ENCODE results near the gene PTGDS.

PTGDS gene

DNA sequence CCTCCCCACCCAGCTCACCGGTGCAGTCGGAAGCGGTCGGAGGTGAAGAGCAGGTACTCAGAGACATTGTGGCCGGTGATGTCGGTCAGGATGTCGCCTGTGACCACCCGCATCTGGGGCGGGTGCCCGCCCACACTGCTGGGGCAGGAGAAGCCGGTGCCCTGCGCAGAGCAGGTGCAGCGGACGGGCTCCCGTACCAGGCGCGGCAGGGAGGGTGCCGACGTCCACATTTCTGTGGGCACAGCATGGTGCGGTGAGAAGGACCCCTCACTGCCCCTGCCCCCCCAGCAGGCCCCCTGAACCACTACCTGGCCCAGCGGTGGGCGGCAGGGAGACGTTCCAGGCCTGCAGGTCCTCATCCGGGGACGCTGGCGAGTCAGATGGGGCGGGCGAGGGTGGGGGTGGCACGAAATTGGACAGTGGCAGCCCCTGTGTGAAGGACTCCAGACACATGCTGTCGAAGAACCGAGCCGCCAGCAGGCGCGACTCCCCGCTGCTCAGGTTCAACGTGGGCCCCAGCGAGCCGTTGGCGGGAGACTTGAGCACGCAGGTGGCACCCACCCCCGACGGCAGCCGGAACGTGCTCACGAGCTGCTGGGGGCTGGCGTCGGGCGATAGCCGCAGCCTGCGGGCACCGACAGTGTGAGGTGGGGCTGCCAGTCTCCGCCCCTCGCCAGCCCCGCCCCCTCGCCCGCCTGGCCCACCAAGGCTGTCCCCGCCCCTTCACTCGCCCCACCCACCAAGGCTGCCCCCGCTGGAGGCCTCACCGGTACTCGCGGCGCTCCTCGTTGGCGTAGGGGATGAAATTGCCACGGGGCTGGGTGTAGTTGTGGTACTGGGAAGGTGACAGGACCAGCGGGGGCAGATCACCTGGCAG is 35.6 kb downstream of the PTGDS start:
- TF ChIP-seq POLR2A (IDR thresholded peaks at IDR 0.05; ENCODE audit: low read depth, low read length) (no peak), SPI1 (IDR thresholded peaks at IDR 0.05; ENCODE audit: low read depth, low read length) (no peak), POLR2AphosphoS5 (IDR thresholded peaks at IDR 0.05; ENCODE audit: low read depth, low read length) (no peak), POU2F2 (IDR thresholded peaks at IDR 0.05; ENCODE audit: low read depth, low read length) (no peak), PAX5 (IDR thresholded peaks at IDR 0.05; ENCODE audit: insufficient read depth, low read length, severe bottlenecking) (no peak), TAF1 (IDR thresholded peaks at IDR 0.05; ENCODE audit: low read depth, low read length) (no peak)
- no peak for DNase-seq (ENCODE audit: insufficient read length, low spot score)
- no peak for FAIRE-seq

- TF ChIP-seq POU2F2 (IDR thresholded peaks at IDR 0.05; ENCODE audit: low read depth, low read length) (no peak), PAX5 (IDR thresholded peaks at IDR 0.05; ENCODE audit: insufficient read depth, low read length, severe bottlenecking) (no peak), SPI1 (IDR thresholded peaks at IDR 0.05; ENCODE audit: low read depth, low read length) (no peak), POLR2AphosphoS5 (IDR thresholded peaks at IDR 0.05; ENCODE audit: low read depth, low read length) (no peak), POLR2A (IDR thresholded peaks at IDR 0.05; ENCODE audit: low read depth, low read length) (no peak), TAF1 (IDR thresholded peaks at IDR 0.05; ENCODE audit: low read depth, low read length) (no peak)
- FAIRE-seq (no peak), DNase-seq (ENCODE audit: insufficient read length, low spot score) (no peak)
These were observed 36.3 kb downstream of the PTGDS start for GRCh38 chr9:137013571-137013940.

GRCh38 chr9:137014166-137014565 is 36.9 kb downstream of the PTGDS start:
- TF ChIP-seq POLR2AphosphoS5 (IDR thresholded peaks at IDR 0.05; ENCODE audit: low read depth, low read length) (no peak), POU2F2 (IDR thresholded peaks at IDR 0.05; ENCODE audit: low read depth, low read length) (no peak)
- FAIRE-seq: no peak
- no peak for DNase-seq (ENCODE audit: insufficient read length, low spot score)

GRCh38 chr9:137014776-137015539 is 37.7 kb downstream of the PTGDS start:
- no peak for TF ChIP-seq SPI1 (IDR thresholded peaks at IDR 0.05; ENCODE audit: low read depth, low read length)
- TF ChIP-seq POLR2AphosphoS5 (IDR thresholded peaks at IDR 0.05; ENCODE audit: low read depth, low read length): no peak
- TF ChIP-seq POU2F2 (IDR thresholded peaks at IDR 0.05; ENCODE audit: low read depth, low read length): no peak
- no peak for TF ChIP-seq POLR2A (IDR thresholded peaks at IDR 0.05; ENCODE audit: low read depth, low read length)
- no peak for TF ChIP-seq PAX5 (IDR thresholded peaks at IDR 0.05; ENCODE audit: insufficient read depth, low read length, severe bottlenecking)
- no peak for TF ChIP-seq TAF1 (IDR thresholded peaks at IDR 0.05; ENCODE audit: low read depth, low read length)
- no peak for FAIRE-seq
- DNase-seq (ENCODE audit: insufficient read length, low spot score): no peak

GRCh38 chr9:137015540-137015930 is 38.2 kb downstream of the PTGDS start:
- DNase-seq (ENCODE audit: insufficient read length, low spot score): no peak
- no peak for TF ChIP-seq SPI1 (IDR thresholded peaks at IDR 0.05; ENCODE audit: low read depth, low read length)
- TF ChIP-seq PAX5 (IDR thresholded peaks at IDR 0.05; ENCODE audit: insufficient read depth, low read length, severe bottlenecking): no peak
- no peak for TF ChIP-seq POLR2A (IDR thresholded peaks at IDR 0.05; ENCODE audit: low read depth, low read length)
- no peak for TF ChIP-seq TAF1 (IDR thresholded peaks at IDR 0.05; ENCODE audit: low read depth, low read length)
- TF ChIP-seq POLR2AphosphoS5 (IDR thresholded peaks at IDR 0.05; ENCODE audit: low read depth, low read length): no peak
- TF ChIP-seq POU2F2 (IDR thresholded peaks at IDR 0.05; ENCODE audit: low read depth, low read length): no peak
- FAIRE-seq: no peak

GRCh38 chr9:137015976-137016375 is 38.7 kb downstream of the PTGDS start:
- DNase-seq (ENCODE audit: insufficient read length, low spot score) (no peak), FAIRE-seq (no peak)
- TF ChIP-seq POLR2AphosphoS5 (IDR thresholded peaks at IDR 0.05; ENCODE audit: low read depth, low read length) (no peak), POLR2A (IDR thresholded peaks at IDR 0.05; ENCODE audit: low read depth, low read length) (no peak), SPI1 (IDR thresholded peaks at IDR 0.05; ENCODE audit: low read depth, low read length) (no peak), POU2F2 (IDR thresholded peaks at IDR 0.05; ENCODE audit: low read depth, low read length) (no peak), TAF1 (IDR thresholded peaks at IDR 0.05; ENCODE audit: low read depth, low read length) (no peak), PAX5 (IDR thresholded peaks at IDR 0.05; ENCODE audit: insufficient read depth, low read length, severe bottlenecking) (no peak)

- FAIRE-seq: no peak
These were observed 39.1 kb downstream of the PTGDS start for GRCh38 chr9:137016436-137016835.

DNA sequence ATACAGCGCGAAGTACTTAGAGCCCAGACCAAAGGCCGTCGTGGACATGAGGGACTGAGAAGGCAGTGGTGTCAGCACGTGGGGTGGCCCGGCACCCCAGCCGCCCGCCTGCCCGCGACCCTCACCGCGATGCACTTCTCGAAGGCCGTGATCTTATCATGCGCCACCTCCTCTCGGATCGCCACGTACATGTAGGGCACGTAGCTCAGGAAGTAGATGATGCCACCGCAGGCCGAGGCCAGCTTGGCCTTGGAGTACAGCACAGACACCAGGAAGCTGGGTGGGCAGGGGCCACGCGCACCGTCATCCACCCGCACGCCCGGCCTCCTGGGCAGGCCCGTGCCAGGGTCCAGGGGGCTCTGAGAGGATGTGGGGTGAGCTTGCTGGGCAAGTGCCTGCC is 39.8 kb downstream of the PTGDS start:
- TF ChIP-seq TAF1 (IDR thresholded peaks at IDR 0.05; ENCODE audit: low read depth, low read length) (no peak), SPI1 (IDR thresholded peaks at IDR 0.05; ENCODE audit: low read depth, low read length) (no peak), POU2F2 (IDR thresholded peaks at IDR 0.05; ENCODE audit: low read depth, low read length) (no peak), PAX5 (IDR thresholded peaks at IDR 0.05; ENCODE audit: insufficient read depth, low read length, severe bottlenecking) (no peak), POLR2AphosphoS5 (IDR thresholded peaks at IDR 0.05; ENCODE audit: low read depth, low read length) (no peak), POLR2A (IDR thresholded peaks at IDR 0.05; ENCODE audit: low read depth, low read length) (no peak)
- no peak for FAIRE-seq
- DNase-seq (ENCODE audit: insufficient read length, low spot score): no peak

More at GRCh38 chr9:137016436-137016835, 39.1 kb downstream of the PTGDS start:
- no peak for DNase-seq (ENCODE audit: insufficient read length, low spot score)
- TF ChIP-seq POLR2AphosphoS5 (IDR thresholded peaks at IDR 0.05; ENCODE audit: low read depth, low read length): no peak
- no peak for TF ChIP-seq PAX5 (IDR thresholded peaks at IDR 0.05; ENCODE audit: insufficient read depth, low read length, severe bottlenecking)

- FAIRE-seq (no peak), DNase-seq (ENCODE audit: insufficient read length, low spot score) (no peak)
- TF ChIP-seq POLR2A (IDR thresholded peaks at IDR 0.05; ENCODE audit: low read depth, low read length) (no peak), POU2F2 (IDR thresholded peaks at IDR 0.05; ENCODE audit: low read depth, low read length) (no peak), SPI1 (IDR thresholded peaks at IDR 0.05; ENCODE audit: low read depth, low read length) (no peak), PAX5 (IDR thresholded peaks at IDR 0.05; ENCODE audit: insufficient read depth, low read length, severe bottlenecking) (no peak), TAF1 (IDR thresholded peaks at IDR 0.05; ENCODE audit: low read depth, low read length) (no peak), POLR2AphosphoS5 (IDR thresholded peaks at IDR 0.05; ENCODE audit: low read depth, low read length) (no peak)
These were observed 40.6 kb downstream of the PTGDS start for GRCh38 chr9:137017791-137018497.

All from GM12891 (cell line).